ENCODE data around the gene BDKRB2. TPM values are rescaled to one million over a fixed set of nuclear protein-coding genes. Genes with fewer than 3 reads are reported as not detected.

BDKRB2 gene
- total RNA-seq, 1 donor from 2014 or later, result 10.1 TPM

DNA sequence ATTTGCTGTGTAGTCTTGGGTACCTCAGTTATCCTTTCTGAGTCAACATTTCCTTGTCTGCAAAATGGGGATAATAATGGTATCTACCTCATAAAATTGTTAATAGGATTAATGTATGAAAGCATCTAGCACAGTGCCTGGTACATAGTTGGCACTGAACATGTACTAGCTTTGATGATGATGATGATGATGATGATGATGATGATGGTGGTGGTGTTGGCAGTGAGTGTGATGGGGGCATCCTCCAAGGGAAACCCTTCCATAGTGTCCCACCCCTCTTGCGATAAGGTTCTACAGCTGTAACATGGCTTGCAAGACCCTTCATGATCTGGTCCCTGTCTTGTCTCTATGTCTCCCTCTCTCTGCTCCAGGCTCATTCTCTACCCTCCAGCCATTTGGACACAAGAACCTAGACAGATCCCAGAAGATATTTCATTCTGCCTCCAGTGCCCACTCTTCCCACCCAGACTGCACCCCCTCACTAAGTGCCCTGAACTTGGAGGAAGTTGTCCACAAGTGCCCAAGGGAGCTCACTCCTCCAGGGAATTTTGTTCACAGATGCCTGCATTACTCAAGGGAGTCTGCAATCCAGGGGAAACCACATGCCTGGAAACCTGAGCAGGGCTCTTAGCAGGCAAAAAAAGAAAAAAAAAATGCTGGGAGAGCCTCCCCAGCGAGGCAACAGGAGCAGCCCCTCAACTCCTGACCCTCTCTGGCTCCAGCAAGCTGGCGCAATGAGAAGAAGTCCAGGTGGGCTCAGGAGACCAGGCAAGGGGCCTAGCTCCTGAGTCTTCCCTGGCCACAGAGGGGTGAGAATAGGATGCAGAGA, 41.3 kb downstream of the BDKRB2 start:
- Mint-ChIP-seq H3K9me3 (peaks cover 17% of the 10 kb centered on the region), H3K4me3 (no peak overlapping the region), H3K4me1 (peaks cover 4% of the 10 kb centered on the region), H3K27ac (peak overlapping the region; percentile 50), H3K36me3 (peaks cover 29% of the 10 kb centered on the region), H3K27me3 (ENCODE audit: low read depth) (no peaks in the 10 kb centered on the region)
- no peak for DNase-seq (ENCODE audit: low spot score in 2 of 2, unreplicated experiment in 2 of 2)
- TF ChIP-seq CTCF (IDR thresholded peaks at IDR 0.05; ENCODE audit: unreplicated experiment), result no peak

GRCh38 chr14:96246539-96246847, 41.9 kb downstream of the BDKRB2 start:
- Mint-ChIP-seq H3K36me3 (peaks cover 25% of the 10 kb centered on the region), H3K4me3 (no peak overlapping the region), H3K4me1 (peaks cover 4% of the 10 kb centered on the region), H3K27me3 (ENCODE audit: low read depth) (no peaks in the 10 kb centered on the region), H3K27ac (no peak overlapping the region), H3K9me3 (peaks cover 17% of the 10 kb centered on the region)
- no peak for TF ChIP-seq CTCF (IDR thresholded peaks at IDR 0.05; ENCODE audit: unreplicated experiment)
- no peak for DNase-seq (ENCODE audit: low spot score in 2 of 2, unreplicated experiment in 2 of 2)

- no peaks in the 10 kb centered on the region for H3K27me3 Mint-ChIP-seq (ENCODE audit: low read depth)
- H3K4me1 Mint-ChIP-seq, result peaks cover 7% of the 10 kb centered on the region
- no peak for TF ChIP-seq CTCF (IDR thresholded peaks at IDR 0.05; ENCODE audit: unreplicated experiment)
- H3K36me3 Mint-ChIP-seq, result peaks cover 21% of the 10 kb centered on the region
- peaks cover 14% of the 10 kb centered on the region for H3K9me3 Mint-ChIP-seq
- no peak overlapping the region for H3K27ac Mint-ChIP-seq
- no peak overlapping the region for H3K4me3 Mint-ChIP-seq
- DNase-seq (ENCODE audit: low spot score in 2 of 2, unreplicated experiment in 2 of 2), result no peak
Measured at GRCh38 chr14:96247031-96247430, 42.4 kb downstream of the BDKRB2 start.

- no peak for TF ChIP-seq CTCF (IDR thresholded peaks at IDR 0.05; ENCODE audit: unreplicated experiment)
- Mint-ChIP-seq H3K4me1 (peaks cover 27% of the 10 kb centered on the region), H3K9me3 (peaks cover 6% of the 10 kb centered on the region), H3K4me3 (no peak overlapping the region), H3K36me3 (peaks cover 13% of the 10 kb centered on the region), H3K27ac (no peak overlapping the region), H3K27me3 (ENCODE audit: low read depth) (no peaks in the 10 kb centered on the region)
- DNase-seq (ENCODE audit: low spot score in 2 of 2, unreplicated experiment in 2 of 2), result no peak
Measured at GRCh38 chr14:96249029-96249428, 44.4 kb downstream of the BDKRB2 start.

DNA sequence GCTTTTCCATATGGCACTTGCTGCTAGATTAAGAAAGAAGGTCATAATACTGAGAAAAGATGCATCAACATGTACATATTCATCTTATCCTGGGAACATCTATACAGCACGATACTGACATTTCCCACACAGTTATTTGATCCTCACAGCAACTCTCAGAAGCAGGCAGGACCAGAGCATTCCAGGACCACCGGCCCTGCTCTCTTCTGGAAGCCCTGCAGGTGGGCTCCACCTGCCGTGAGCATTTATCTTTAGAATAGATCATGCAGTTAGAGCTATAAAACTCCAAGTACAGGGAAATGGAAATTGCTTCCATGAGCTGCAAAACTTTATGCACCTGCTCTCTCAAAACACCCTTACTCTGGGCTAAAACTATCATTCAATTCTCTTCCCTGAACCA, 45.8 kb downstream of the BDKRB2 start:
- DNase-seq (ENCODE audit: low spot score in 2 of 2, unreplicated experiment in 2 of 2), result no peak
- TF ChIP-seq CTCF (IDR thresholded peaks at IDR 0.05; ENCODE audit: unreplicated experiment), result no peak
- H3K27me3 Mint-ChIP-seq (ENCODE audit: low read depth), result no peaks in the 10 kb centered on the region
- H3K4me3 Mint-ChIP-seq, result no peak overlapping the region
- H3K9me3 Mint-ChIP-seq, result peaks cover under 1% of the 10 kb centered on the region
- H3K4me1 Mint-ChIP-seq, result peaks cover 38% of the 10 kb centered on the region
- peaks cover 6% of the 10 kb centered on the region for H3K36me3 Mint-ChIP-seq
- H3K27ac Mint-ChIP-seq, result peak overlapping the region; percentile 82
